ENCODE measurements around the gene TMEM201.
"Not testable (repeated sequence)": the region's sequence is repeated elsewhere in the genome, so short reads cannot be mapped to it uniquely, and the experiment has no call there.

TMEM201 gene

DNA sequence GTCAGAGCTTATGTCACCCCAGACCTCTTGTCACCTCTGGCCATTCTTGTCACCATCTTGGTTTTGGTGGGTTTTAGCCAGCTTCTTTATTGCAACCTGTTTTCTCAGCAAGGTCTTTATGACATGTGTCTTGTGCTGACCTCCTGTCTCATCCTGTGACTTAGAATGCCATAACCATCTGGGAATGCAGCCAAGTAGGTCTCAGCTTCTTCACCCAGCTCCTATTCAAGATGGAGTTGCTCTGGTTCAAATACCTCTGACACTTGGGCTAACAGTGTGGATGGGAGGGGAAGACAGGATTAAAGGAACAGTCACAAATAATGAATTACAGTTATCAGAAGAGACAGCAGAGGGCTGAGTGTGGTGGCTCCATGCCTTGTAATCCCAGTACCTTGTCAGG lies 32.3 kb downstream of the TMEM201 start:
- no peak for DNase-seq (ENCODE audit: low read depth, low spot score)

GRCh38 chr1:9624081-9624480 lies 35.4 kb downstream of the TMEM201 start:
- no peak for DNase-seq (ENCODE audit: low read depth, low spot score)

GRCh38 chr1:9625030-9625429 lies 36.3 kb downstream of the TMEM201 start:
- DNase-seq (ENCODE audit: low read depth, low spot score) = not testable (repeated sequence)

DNA sequence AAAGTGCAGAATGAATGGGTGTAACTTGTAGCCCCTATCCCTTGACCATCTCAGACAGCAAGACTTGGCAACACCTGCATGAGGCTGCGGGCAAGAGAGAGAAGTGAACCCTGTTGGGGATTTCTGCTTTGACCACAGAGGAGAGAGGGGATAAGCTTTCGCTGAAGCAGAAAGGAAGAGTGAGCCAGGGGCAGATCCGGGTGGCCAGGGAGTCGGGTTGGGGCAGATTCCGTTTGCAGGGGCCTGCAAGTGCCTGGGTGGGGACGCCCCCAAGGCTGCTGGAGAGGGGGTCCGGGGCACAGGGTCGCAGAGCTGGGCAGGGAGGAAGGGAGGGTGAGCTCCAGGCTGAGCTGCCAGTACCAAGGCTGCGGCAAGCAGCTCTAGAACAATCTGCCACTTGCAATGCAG lies 37.5 kb downstream of the TMEM201 start:
- DNase-seq (ENCODE audit: low read depth, low spot score) = no peak

DNA sequence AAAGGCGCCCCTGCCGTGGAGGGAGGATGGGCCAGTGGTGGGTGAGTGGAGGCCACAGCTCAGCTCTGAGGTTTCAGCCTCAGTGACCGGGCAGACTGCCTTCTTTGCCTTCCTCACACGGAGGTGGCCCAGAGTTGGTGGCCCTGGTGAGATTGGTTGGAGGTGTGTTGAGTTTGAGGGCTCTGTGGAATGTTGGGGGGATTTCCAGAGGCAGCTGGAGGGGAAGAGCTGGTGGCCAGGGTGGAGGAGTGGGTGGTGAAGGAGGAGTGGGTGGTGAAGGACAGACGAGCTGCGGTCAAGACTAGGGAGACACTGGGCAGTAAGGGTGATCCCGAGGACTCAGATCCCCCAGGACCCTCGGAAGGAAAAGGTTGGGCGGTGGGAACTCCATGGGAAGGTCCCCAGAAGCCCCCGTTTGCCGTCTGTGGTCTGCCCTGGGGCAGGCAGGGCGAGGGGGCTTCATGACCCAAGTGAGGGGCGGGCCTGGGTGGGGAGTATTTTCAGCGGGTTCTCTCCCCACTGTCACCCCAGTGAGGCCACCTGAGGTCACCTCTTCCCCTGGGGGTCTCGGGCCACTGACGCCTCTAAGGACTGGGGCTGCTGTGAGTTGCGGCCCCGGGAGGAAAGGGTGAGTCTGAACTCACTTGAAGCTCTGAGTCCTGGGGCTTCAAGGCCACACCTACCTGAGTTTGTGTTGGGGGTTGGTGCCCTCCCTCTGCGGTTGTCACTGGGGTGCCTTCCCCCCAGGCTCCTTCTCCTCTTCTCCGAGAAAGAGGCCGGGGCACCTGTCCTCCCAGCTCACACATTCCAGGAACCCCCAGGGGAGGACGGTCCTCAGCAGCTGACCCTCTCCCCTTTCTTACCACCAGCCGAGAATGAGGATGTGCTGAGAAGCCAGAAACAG lies 40.1 kb downstream of the TMEM201 start:
- DNase-seq (ENCODE audit: low read depth, low spot score) = peak; percentile 41

DNA sequence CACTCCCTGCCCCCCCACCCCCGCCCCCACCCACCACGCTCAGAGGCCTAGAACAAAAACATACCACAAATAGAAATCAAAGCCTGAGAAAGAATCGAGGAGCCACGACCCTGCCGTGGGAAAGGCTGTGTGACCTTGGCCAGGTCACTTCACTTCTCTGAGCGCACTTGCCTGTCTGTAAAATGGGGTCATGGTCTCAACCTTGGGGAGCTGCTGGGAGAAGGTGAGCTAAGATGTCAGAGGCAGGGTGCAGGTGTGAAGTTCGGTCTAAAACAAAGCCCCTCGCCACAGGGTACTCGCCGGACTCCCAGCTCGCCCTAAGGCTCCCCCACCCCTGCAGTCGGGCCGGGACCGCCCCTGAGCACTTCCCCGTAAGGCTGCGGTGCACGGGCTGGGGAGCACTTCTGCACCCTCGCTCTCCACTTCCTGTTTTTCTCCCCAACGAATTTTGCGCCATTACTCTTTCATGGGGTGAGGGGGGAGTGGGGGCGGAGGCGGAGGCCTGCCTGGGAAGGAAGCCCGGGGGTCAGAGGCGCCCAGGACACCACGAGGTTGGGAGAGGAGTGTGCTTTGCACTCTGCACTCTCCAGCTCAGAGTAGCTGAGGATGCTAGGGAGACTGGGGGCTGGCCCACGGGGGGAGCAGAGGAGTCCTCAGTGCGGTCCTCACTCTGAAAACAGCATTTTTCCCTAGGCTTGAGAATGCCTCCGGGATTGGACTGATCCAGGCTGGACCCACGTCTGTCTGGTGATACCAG lies 40.9 kb downstream of the TMEM201 start:
- peak; percentile 57 for DNase-seq (ENCODE audit: low read depth, low spot score)

DNA sequence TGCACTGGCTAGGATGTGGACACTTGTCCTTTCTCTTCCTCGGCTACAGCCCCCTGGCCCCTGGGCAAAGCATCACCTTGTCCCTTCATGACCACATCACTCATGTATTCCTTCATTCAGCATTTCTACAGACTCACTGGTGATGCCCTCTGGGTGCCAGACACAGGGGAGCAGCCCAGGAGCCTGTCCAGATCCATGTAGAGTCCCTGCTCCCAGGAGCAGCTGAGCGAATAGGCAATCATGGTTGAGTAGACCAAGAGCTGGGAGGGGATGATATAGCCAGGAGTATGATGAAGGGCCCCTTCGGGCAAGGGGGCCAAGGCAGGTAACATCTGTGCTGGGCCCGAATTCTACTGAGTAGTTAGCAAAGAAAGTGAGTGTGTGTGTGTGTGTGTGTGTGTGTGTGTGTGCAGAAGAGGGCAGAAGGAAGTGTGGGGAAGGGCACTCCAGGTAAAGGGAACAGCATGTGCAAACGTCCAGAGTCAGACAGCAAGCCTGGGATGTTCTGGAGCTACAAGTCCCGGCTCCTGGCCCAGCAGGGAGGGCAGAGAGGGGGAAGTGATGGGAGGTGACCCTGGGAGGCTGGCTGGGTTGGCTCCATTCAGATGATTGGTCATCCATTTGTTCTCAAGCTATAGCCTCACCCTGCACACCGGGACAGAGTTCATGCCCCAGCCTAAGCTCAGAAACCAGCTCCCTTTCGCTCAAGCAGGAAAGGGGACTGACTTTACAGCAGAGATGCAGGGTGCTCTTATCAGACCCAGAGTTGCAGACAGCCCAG lies 41.8 kb downstream of the TMEM201 start:
- no peak for DNase-seq (ENCODE audit: low read depth, low spot score)

- no peak for DNase-seq (ENCODE audit: low read depth, low spot score)
Measured at GRCh38 chr1:9631613-9632012, 42.9 kb downstream of the TMEM201 start.

- no peak for DNase-seq (ENCODE audit: low read depth, low spot score)
Measured at GRCh38 chr1:9633493-9633892, 44.8 kb downstream of the TMEM201 start.

GRCh38 chr1:9634582-9634981 lies 45.9 kb downstream of the TMEM201 start:
- DNase-seq (ENCODE audit: low read depth, low spot score) = no peak

DNA sequence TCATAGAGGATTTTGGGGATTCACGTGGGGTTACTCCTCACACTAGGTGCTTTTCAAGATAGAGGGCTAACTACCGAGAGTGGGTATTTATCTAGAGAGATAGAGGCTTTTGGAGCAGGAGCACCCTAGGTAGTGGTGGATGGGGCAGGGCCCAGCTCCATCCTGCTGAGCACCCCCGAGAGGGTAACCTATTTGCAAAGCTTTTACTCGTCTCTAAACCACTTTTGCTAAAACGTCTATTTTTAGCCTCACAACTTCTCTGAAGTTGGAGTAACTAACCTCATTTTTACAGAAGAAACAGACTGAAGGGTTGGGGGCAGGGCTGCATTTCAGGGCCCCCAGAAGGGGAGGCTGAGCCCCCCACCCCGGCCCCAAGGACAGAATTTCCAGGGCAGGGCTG lies 50.5 kb downstream of the TMEM201 start:
- no peak for DNase-seq (ENCODE audit: low read depth, low spot score)

DNA sequence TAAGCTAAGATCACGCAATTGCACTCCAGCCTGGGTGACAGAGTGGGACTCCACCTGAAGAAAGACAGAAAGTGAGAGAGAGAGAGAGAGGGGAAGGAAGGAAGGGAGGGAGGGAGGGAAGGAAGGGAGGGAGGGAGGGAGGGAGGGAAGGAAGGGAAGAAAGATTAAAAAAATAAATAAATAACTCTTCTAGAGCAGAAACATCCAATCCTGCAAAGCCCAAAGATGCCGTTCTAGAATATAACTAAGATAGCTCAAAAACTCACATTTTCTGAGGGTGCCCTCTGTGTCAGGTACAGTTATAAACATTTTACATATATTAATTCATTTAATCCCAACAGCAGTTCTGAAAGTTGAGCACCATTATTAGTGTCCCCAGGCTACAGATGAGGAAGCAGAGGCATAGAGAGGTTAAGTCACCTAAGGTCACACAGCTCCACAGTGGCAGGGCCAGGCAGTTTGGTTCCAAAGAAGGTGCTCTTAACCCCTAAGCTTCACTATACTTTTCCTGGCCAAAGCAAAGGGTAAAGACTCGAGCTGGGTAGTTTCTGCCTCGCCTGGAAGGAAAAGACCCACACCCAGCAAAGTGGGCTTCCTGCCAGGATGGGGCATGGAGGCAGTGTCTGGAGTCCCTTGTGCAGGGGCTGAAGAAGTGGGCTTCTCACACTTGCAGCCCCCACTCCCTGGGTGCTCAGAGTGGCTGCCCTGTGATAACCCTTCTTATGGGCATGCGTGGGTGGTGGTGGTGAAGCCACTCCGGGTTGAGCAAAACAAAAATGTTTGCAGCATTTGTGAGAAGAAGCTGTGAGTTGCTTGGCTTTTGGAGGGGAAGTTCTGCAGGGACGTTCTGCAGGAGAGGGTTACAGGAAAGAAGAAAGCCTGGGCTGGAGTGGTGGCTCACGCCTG lies 54.9 kb downstream of the TMEM201 start:
- no peak for DNase-seq (ENCODE audit: low read depth, low spot score)

- no peak for DNase-seq (ENCODE audit: low read depth, low spot score)
Measured at GRCh38 chr1:9646037-9646436, 57.3 kb downstream of the TMEM201 start.

GRCh38 chr1:9648171-9648570 lies 59.5 kb downstream of the TMEM201 start:
- DNase-seq (ENCODE audit: low read depth, low spot score) = no peak

DNA sequence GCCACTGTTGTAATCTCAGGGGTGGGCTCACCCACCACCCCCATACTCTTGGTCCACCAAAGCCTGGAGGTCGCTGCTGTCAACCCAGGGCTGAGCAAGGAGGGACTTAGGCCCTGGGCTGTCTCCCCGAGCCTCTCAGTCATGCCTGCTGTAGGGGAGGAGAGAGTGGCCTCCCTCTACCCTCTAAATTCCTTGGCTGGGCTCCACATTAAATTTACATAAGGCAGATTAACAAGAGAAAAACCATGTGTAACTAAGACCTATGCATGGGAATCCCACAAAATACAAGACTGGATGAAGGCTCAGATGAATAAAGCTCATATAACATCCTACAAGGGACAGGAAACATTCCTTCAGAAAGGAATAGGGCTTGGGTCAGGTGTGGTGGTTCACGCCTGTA lies 61.1 kb downstream of the TMEM201 start:
- no peak for DNase-seq (ENCODE audit: low read depth, low spot score)

GRCh38 chr1:9651220-9651564 lies 62.5 kb downstream of the TMEM201 start:
- DNase-seq (ENCODE audit: low read depth, low spot score) = no peak

DNA sequence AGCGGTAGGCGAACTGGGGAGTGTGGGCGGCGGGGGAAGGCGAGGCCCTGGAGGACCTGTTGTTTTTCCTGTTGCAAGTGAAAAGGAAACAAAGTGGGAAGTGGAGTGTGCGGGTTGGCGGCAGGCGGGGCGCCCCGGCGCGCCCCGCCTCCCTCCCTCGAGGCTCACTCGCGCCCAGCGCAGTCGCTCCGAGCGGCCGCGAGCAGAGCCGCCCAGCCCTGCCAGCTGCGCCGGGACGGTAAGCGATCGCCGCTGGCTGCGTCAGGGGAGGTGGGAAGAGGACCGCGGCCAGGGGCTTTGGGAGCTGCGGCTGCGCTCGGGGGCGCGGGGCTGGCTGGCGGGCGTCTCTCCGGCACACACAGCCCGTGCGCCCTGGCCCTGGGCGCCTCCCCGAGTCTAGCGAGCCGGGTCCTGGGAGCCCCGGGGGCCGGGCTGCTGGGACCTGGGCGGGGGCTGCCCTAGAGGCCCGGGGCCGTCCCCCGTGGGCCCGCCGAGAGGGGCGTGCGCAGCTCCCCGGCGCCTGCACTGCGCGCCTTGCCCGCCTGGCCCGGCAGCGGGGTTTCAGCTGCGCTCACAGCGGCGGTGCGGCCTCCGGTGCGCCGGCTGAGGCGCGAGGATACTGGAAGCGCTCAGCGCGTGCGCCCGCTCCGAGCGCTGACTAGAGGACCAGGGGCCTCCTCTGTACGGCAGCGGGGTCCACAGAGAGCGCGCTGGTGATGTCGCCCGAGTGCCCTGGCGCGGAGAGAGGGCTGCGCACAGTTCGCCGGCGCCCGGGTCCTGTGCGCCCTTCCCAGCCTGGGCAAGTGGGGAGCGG lies 63.1 kb downstream of the TMEM201 start, which contains the start of gene PIK3CD:
PIK3CD (plus strand) TSS at position 167 of the 814 bp plus-strand sequence. CDS start 58,725 bp downstream, outside the sequence.
- DNase-seq (ENCODE audit: low read depth, low spot score) = no peak

DNA sequence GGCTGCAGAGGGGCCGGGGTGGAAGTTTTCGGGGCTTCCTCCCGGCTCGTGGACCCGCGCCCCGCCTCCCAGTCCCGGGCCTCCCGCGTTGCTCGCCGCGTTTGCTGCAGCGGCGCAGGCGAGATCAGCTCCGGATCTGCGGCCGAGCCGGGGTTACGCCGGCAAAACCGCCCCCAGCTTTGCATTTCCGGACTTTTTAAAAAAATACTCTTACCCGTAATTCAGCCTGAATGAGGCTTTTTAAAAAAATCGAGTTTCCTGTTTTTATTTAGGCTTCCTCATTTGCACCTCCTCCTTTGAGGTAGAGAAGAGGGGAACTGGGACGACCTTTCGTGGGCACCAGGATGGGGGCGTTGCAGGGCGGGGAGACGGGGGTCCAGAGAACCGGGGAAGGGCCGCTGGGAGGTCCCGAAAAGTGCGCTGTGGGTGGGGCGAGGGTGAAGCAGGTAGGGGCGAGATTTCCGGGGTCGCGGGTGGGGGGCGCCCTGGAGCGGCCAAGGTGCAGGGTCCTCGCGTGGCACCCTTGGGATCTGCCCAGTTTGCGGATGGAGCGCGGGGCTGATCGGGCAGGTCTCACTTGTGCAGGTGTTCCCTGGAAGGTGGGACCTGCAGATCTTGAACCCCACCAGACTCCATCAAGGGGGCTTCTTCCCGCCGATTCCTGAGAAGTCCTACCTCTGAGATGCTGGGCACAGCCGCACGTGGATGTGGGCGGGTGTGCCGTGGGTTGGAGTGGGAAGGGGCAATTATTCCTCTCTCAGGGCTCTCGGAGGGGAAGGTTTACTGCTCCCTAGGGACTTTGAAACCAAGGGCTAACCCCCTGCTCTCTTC lies 63.9 kb downstream of the TMEM201 start:
- DNase-seq (ENCODE audit: low read depth, low spot score) = peak; percentile 35

- no peak for DNase-seq (ENCODE audit: low read depth, low spot score)
Measured at GRCh38 chr1:9653210-9653490, 64.4 kb downstream of the TMEM201 start.

All from activated CD4-positive, CD25-positive, alpha-beta regulatory T cell treated with anti-CD3 and anti-CD28 coated beads, Interleukin-2, amount 50 U/mL, for 16 hours (primary cell).